PC-9 (cell line): ENCODE data around the gene FLOT1. TPM values are rescaled to one million over a fixed set of nuclear protein-coding genes. Genes with fewer than 3 reads are reported as not detected.
A peak's percentile ranks its signal among the peaks of the same experiment; 100 is the strongest.

Experiments
- BruUV-seq: library from RNA; stranded (reverse); fragments of 400-500 nt; replicated peaks from 2 replicates; lab custom pipeline; 2021; lab: Mats Ljungman, UMichigan
- CTCF ChIA-PET: fragments of 300-600 bp; sonication (Branson Sonifier 250); formaldehyde crosslinking; loops from one replicate; lab custom pipeline; 2022; ENCODE audit warnings: antibody characterized with exemption; lab: Charles Lee
- POLR2A ChIA-PET: fragments of 300-600 bp; sonication (Branson Sonifier 250); formaldehyde crosslinking; loops from one replicate; lab custom pipeline; 2022; ENCODE audit warnings: antibody characterized with exemption; ENCODE audit not compliant: unreplicated experiment; lab: Charles Lee
- DNase-seq, 2 experiments: peaks; one replicate each; pipeline versions ENCODE4 v3.0.0 to v3.0.0-alpha.2; 2015 to 2022; ENCODE audit warnings: mixed read lengths in 1 of 2
- H2AFZ ChIP-seq: fragments of 200-600 bp; sonication (generic); 2 replicates; pipeline ENCODE4 v1.8.1; 2017; ENCODE audit warnings: antibody characterized with exemption
- H3F3A ChIP-seq: fragments of 200-600 bp; sonication (generic); 2 replicates; pipeline ENCODE4 v1.8.1; 2017; ENCODE audit warnings: antibody characterized with exemption, mild to moderate bottlenecking, low read depth; ENCODE audit not compliant: insufficient read depth
- H3K27ac ChIP-seq: fragments of 200-600 bp; sonication (generic); 2 replicates; pipeline ENCODE4 v1.6.1; 2016; ENCODE audit warnings: mixed run types
- H3K27me3 ChIP-seq: fragments of 200-600 bp; sonication (generic); 2 replicates; pipeline ENCODE4 v1.6.1; 2016; ENCODE audit warnings: low read depth, mixed run types; ENCODE audit not compliant: insufficient read depth
- H3K36me3 ChIP-seq: fragments of 200-600 bp; sonication (generic); 2 replicates; pipeline ENCODE4 v1.6.1; 2016; ENCODE audit warnings: low read depth, mixed run types
- H3K4me1 ChIP-seq: fragments of 200-600 bp; sonication (generic); replicated peaks from 2 replicates; pipeline ENCODE4 v1.6.1; 2016; ENCODE audit warnings: mixed run types; ENCODE audit not compliant: insufficient read depth
- H3K4me2 ChIP-seq: fragments of 200-600 bp; sonication (generic); 2 replicates; pipeline ENCODE4 v1.6.1; 2017; ENCODE audit warnings: mixed run types
- H3K4me3 ChIP-seq: fragments of 200-600 bp; sonication (generic); 2 replicates; pipeline ENCODE4 v1.6.1; 2016; ENCODE audit warnings: mixed run types
- H3K79me2 ChIP-seq: fragments of 200-600 bp; sonication (generic); 2 replicates; pipeline ENCODE4 v1.6.1; 2017; ENCODE audit warnings: low read depth, mixed run types
- H3K9me2 ChIP-seq: fragments of 200-600 bp; sonication (generic); 2 replicates; pipeline ENCODE4 v1.8.1; 2017; ENCODE audit warnings: mild to moderate bottlenecking; ENCODE audit not compliant: insufficient read depth
- H3K9me3 ChIP-seq: fragments of 200-600 bp; sonication (generic); 2 replicates; pipeline ENCODE4 v1.8.1; 2016; ENCODE audit warnings: low read depth; ENCODE audit not compliant: insufficient read depth
- H4K20me1 ChIP-seq: fragments of 200-600 bp; sonication (generic); 2 replicates; pipeline ENCODE4 v1.8.1; 2017; ENCODE audit not compliant: insufficient read depth
- CTCF ChIP-seq: fragments of 200-600 bp; sonication (generic); conservative IDR thresholded peaks from 2 replicates; pipeline ENCODE4 v1.6.1; 2017; ENCODE audit warnings: mixed run types, antibody characterized with exemption, mild to moderate bottlenecking, moderate library complexity
- EZH2 ChIP-seq: fragments of 200-600 bp; sonication (generic); IDR thresholded peaks from 2 replicates; pipeline ENCODE4 v1.8.0; 2017; ENCODE audit warnings: antibody characterized with exemption, low read depth
- intact Hi-C: fragments of 100-400 bp; cut with micrococcal nuclease; formaldehyde crosslinking; loops from one replicate; pipeline ENCODE4 v1.10.0; 2022; ENCODE audit not compliant: unreplicated experiment
- total RNA-seq: library from RNA; stranded (reverse); gene quantifications from 2 replicates; pipeline ENCODE4 v1.2.3, GENCODE V29; 2021

Gene FLOT1
- total RNA-seq, 1 experiment from 2014 or later, result 225 TPM

- H3K79me2 ChIP-seq, result no peaks in the 10 kb centered on the region; the same call in 1 of the 2 replicates
- TF ChIP-seq EZH2, result no peak
- TF ChIP-seq CTCF, result no peak
- H3K4me2 ChIP-seq, result no peak overlapping the region
- ChIA-PET CTCF (interaction anchor here (0.6 kb wide), 2 partner anchors 14 to 437 kb away, joined by 4 to 6 read pairs; no protein-coding TSS in a partner anchor), POLR2A (interaction anchor here (0.6 kb wide), 1 partner anchor 10 kb away, joined by 3 read pairs; no protein-coding TSS in a partner anchor)
- H3F3A ChIP-seq, result peaks cover 59% of the 10 kb centered on the region
- H3K4me3 ChIP-seq, result no peak overlapping the region
- no peak overlapping the region for H3K27ac ChIP-seq
- H2AFZ ChIP-seq, result no peak overlapping the region
- H3K9me3 ChIP-seq, result no peaks in the 10 kb centered on the region
- no peaks in the 10 kb centered on the region for H3K36me3 ChIP-seq
- no peak for DNase-seq
- intact Hi-C loops, result no loop called here
- H3K9me2 ChIP-seq, result no peaks in the 10 kb centered on the region
- no peaks in the 10 kb centered on the region for H4K20me1 ChIP-seq
- peaks cover 62% of the 10 kb centered on the region for H3K4me1 ChIP-seq
- no TSS peak for BruUV-seq
- H3K27me3 ChIP-seq, result no peaks in the 10 kb centered on the region
These were observed 12.1 kb upstream of the FLOT1 start for GRCh38 chr6:30754631-30755030.

GRCh38 chr6:30752157-30752927, 9.9 kb upstream of the FLOT1 start:
- Histone ChIP-seq H3K9me3 (no peaks in the 10 kb centered on the region), H3K9me2 (no peaks in the 10 kb centered on the region), H3K79me2 (peaks cover 7% of the 10 kb centered on the region), H3K27ac (peak overlapping the region; percentile 100), H3K4me3 (no peak overlapping the region), H2AFZ (no peak overlapping the region), H4K20me1 (no peaks in the 10 kb centered on the region), H3K36me3 (no peaks in the 10 kb centered on the region), H3K4me1 (peaks cover 70% of the 10 kb centered on the region), H3F3A (peaks cover 70% of the 10 kb centered on the region), H3K27me3 (no peaks in the 10 kb centered on the region), H3K4me2 (peak overlapping the region; percentile 74)
- TF ChIP-seq EZH2 (no peak), CTCF (no peak)
- POLR2A ChIA-PET, result interaction anchor here (0.5 to 2.0 kb wide), 23 partner anchors 8 to 836 kb away, joined by 3 to 28 read pairs (median 6); partner anchors contain the start of genes C6orf15, FLOT1, IER3 and MDC1
- intact Hi-C loops, result loop anchor here (1.0 to 2.0 kb wide), 4 partner anchors 9 to 68 kb away; no protein-coding TSS in a partner anchor
- BruUV-seq, result no TSS peak
- CTCF ChIA-PET, result interaction anchor here (0.5 to 2.1 kb wide), 12 partner anchors 12 to 440 kb away, joined by 3 to 21 read pairs (median 5); no protein-coding TSS in a partner anchor
- DNase-seq, result peak; percentile 98 to 100

GRCh38 chr6:30750379-30750668, 7.8 kb upstream of the FLOT1 start:
- Histone ChIP-seq H3K4me1 (peaks cover 83% of the 10 kb centered on the region), H3K27me3 (no peaks in the 10 kb centered on the region), H3K79me2 (peaks cover 16% of the 10 kb centered on the region), H3K9me3 (no peaks in the 10 kb centered on the region), H3F3A (peaks cover 70% of the 10 kb centered on the region), H3K4me2 (peak overlapping the region; percentile 74), H3K27ac (peak overlapping the region; percentile 100), H3K36me3 (no peaks in the 10 kb centered on the region), H3K4me3 (peak overlapping the region; percentile 24; the same call in 1 of the 2 replicates), H3K9me2 (no peaks in the 10 kb centered on the region), H4K20me1 (no peaks in the 10 kb centered on the region), H2AFZ (no peak overlapping the region)
- ChIA-PET POLR2A (interaction anchor here (0.9 kb wide), 1 partner anchor 550 kb away, joined by 6 read pairs; no protein-coding TSS in a partner anchor), CTCF (interaction anchor here (1.2 kb wide), 1 partner anchor 163 kb away, joined by 4 read pairs; no protein-coding TSS in a partner anchor)
- DNase-seq, result no peak
- TF ChIP-seq CTCF (no peak), EZH2 (no peak)
- no TSS peak for BruUV-seq
- intact Hi-C loops, result no loop called here
